OCI-LY1 (cell line): Measurements from ENCODE around the gene FAM9C.

ENCODE experiments used
- CTCF ChIP-seq: fragments of 200-600 bp; sonication (generic), shearing (Covaris generic); IDR thresholded peaks from 2 replicates; pipeline ENCODE4 v1.5.1; 2017; ENCODE audit warnings: mild to moderate bottlenecking, antibody characterized with exemption, low read length, moderate library complexity, mixed read lengths
- EZH2 ChIP-seq: fragments of 200-600 bp; sonication (generic), shearing (Covaris generic); IDR thresholded peaks from 2 replicates; pipeline ENCODE4 v1.8.0; 2017; ENCODE audit warnings: borderline replicate concordance, mixed run types, mild to moderate bottlenecking, antibody characterized with exemption, low read length, moderate library complexity, mixed read lengths

DNA sequence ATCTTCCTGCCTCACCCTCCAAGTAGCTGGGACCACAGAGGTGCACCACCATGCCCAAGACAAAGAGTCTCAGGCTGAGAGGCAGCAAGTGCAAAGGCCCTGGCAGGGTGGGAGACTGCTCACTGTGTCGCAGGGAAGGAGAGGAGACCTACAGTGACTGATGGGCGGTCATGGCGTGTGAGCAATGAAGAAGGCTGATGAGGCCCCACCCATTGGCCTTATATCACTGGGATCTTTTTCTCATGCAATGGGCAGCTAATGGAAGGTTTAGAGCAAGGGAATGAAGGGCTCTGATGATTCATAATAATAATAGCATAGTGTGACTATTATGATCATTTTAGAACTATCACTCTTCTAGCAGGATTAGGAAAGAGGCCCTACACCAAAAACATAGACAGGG lies 20.9 kb downstream of the FAM9C start:
- TF ChIP-seq CTCF = no peak
- TF ChIP-seq EZH2 = no peak
